Thyroid gland (tissue), 4 donors: ENCODE measurements around the gene LAX1.

Experiments used
- POLR2A ChIP-seq, 2 donors: fragments of 450-650 bp; IDR thresholded peaks; one replicate each; pipeline ENCODE4 v1.6.1; 2017; ENCODE audit warnings: antibody characterized with exemption in 2 of 2, mild to moderate bottlenecking in 2 of 2, moderate library complexity in 1 of 2
- TF ChIP-seq, protein P1 (sequence below), 6 experiments: fragments of 200-600 bp in 3 of 6; fragments of 450-650 bp in 3 of 6; sonication (generic) in 3 of 6; IDR thresholded peaks; one replicate each; pipeline ENCODE4 v1.5.1; 2016 to 2019; ENCODE audit warnings: antibody characterized with exemption in 6 of 6, mild to moderate bottlenecking in 2 of 6, inconsistent platforms in 1 of 6, moderate library complexity in 1 of 6

DNA sequence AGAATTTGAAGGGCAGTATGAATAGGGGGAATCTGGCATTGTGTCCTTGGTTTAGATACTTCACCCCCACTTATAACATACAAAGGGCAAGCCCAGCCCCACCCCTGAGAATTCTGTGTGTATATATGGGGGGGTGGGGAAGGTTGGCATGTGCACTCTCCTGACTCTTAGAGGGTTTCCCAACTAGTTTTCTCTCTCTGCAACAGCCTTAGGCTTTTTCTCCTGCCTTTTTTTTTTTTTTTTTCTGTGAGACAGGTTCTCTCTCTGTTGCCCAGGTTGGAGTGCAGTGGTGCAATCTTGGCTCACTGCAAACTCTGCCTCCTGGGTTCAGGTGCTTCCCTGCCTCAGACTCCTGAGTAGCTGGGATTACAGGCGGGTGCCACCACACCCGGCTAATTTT lies 27.5 kb downstream of the LAX1 start:
- TF ChIP-seq, protein P1, sequence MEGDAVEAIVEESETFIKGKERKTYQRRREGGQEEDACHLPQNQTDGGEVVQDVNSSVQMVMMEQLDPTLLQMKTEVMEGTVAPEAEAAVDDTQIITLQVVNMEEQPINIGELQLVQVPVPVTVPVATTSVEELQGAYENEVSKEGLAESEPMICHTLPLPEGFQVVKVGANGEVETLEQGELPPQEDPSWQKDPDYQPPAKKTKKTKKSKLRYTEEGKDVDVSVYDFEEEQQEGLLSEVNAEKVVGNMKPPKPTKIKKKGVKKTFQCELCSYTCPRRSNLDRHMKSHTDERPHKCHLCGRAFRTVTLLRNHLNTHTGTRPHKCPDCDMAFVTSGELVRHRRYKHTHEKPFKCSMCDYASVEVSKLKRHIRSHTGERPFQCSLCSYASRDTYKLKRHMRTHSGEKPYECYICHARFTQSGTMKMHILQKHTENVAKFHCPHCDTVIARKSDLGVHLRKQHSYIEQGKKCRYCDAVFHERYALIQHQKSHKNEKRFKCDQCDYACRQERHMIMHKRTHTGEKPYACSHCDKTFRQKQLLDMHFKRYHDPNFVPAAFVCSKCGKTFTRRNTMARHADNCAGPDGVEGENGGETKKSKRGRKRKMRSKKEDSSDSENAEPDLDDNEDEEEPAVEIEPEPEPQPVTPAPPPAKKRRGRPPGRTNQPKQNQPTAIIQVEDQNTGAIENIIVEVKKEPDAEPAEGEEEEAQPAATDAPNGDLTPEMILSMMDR (IDR thresholded peaks at IDR 0.05): no peak
- no peak for TF ChIP-seq POLR2A (IDR thresholded peaks at IDR 0.05)
